Skin epidermis (tissue), 12 donors: ENCODE results near the gene SLC26A1.
A peak's percentile ranks its signal among the peaks of the same experiment; 100 is the strongest.

Source experiments
- H3K27ac ChIP-seq, 21 experiments: fragments of 200-600 bp; sonication (generic) in 11 of 21; one replicate each; pipeline ENCODE4 v1.5.0; 2020; ENCODE audit warnings: mild to moderate bottlenecking in 3 of 21, inconsistent platforms in 2 of 21, moderate library complexity in 2 of 21
- H3K4me3 ChIP-seq, 7 experiments: fragments of 200-600 bp; sonication (generic) in 2 of 7; one replicate each; pipeline ENCODE4 v1.5.0; 2020; ENCODE audit warnings: inconsistent platforms in 2 of 7, mild to moderate bottlenecking in 2 of 7, moderate library complexity in 1 of 7

SLC26A1 gene

DNA sequence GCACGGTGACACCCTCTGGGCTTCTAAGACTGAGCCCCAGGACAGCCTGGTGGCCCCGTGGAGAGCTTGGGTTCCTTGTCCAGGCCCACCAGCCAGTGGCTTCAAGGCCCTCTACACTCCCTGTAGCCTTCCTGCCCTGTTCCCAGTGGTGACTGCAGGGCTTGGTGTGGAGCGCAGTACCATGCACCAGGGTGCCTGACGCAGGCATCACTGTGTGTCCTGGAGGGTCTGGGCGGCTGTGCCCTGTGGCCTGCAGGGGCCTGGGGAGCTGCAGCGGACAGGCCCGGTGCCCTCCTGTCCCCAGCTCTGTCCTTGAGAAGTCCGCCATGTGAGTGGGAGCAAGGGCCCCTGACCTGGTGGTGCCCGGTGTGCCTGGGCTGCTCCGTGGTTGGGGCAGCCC, 22.5 kb upstream of the SLC26A1 start:
- no peak overlapping the region for H3K27ac ChIP-seq
- no peak overlapping the region for H3K4me3 ChIP-seq

DNA sequence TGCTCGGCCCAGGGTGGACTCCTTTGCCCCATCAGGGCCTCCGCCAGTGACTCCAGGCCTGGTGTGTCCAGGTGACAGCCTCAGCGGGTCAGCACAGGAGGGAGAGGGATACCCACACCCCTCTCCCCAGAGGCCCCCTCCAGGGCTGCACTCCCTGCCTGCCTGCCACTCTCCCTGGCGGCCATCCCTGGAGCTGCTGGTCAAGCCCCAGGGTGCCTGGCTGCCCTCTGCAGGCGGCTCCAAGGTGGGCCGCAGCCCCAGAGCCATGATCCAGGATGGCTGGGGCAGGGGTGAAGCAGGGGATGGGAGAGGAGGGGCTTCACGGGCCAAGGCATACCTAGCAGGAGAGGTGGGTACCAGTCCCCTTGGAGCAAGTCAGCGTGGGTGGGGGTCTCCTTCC, 22.0 kb upstream of the SLC26A1 start:
- Histone ChIP-seq H3K4me3 (no peak overlapping the region), H3K27ac (no peak overlapping the region)

DNA sequence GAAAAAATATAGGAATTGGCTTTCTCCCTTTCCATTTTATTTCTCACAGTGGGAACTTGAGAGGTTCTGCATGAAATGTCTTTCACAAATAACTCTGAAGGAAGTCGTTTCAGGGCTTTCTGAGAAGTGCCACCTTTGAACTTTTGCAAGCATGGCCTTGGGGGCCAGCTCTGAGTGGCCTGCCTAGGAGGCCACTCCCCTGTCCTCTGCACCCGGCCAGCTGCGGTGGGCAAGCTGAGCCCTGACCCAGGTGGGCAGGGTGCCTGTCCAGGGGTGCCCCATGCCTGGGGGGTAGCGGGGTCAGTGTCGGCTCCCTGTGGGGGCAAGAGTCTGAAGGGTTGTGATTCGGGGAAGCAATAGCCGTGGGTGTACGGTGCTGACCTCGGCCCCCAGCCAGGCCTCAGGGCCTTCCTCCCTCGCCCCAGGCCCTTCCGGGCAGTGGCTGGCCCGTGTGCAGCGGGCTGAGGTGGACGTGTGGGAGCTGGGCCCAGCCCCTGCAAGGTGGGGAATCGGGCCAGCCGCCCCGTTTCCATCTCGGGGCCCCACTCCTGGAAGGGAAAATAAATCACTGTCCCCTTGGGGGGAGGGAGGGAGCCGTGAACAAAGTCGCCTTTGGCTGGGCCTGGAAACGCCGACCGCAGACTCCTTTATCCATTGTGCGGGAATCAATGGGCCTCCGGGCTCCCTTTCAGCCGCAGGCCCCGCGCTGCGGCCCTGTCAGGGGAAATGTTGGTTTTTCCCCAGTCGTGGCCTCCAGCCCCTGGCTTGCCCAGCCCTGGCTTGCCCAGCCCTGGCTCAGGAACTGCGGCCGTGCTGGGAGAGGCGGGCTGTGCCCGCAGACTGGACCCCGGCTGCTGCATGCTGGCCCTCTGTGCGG, 21.3 kb upstream of the SLC26A1 start:
- Histone ChIP-seq H3K4me3 (no peak overlapping the region), H3K27ac (no peak overlapping the region)

DNA sequence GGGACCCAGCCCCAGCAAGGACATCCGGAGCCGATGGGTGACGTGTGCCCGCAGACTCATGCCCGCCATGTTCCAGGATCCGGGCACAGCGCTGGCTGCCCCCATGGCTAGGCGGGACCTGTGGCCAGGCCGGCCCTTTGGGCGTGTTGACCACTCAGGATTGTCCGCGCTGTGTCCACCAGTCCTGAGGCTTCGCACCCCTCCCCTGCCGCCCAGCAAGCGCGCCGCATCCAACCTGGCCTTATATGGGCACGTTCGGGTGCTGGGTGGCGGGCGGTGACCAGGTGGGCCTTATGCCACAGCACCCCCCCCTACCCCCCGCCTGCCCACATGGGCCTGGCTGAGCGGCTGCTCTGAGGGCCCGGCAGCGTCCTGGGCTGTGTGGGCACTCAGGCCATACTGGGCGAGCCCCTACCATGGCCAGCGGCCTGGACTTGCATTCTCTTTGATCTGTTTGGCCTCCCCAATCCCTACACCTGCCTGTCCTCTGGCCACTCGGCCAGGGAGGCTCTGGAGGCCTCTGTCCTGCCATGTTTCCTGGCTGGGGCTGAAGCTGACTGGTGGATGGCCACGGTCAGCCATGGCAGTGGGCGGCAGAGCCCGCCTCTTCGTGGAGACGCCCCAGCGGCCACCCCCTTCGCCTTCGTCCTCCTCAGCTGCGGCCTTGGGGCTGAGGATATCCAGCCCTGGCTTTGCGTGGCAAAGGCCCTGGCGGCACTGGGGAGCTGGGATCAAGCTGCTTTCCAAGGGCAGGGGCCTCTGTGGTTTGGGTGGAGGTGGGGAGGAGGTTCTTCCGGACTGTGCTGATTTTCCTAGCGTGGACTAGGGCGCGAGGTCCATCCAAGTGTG, 20.2 kb upstream of the SLC26A1 start:
- Histone ChIP-seq H3K27ac (no peak overlapping the region), H3K4me3 (no peak overlapping the region)

DNA sequence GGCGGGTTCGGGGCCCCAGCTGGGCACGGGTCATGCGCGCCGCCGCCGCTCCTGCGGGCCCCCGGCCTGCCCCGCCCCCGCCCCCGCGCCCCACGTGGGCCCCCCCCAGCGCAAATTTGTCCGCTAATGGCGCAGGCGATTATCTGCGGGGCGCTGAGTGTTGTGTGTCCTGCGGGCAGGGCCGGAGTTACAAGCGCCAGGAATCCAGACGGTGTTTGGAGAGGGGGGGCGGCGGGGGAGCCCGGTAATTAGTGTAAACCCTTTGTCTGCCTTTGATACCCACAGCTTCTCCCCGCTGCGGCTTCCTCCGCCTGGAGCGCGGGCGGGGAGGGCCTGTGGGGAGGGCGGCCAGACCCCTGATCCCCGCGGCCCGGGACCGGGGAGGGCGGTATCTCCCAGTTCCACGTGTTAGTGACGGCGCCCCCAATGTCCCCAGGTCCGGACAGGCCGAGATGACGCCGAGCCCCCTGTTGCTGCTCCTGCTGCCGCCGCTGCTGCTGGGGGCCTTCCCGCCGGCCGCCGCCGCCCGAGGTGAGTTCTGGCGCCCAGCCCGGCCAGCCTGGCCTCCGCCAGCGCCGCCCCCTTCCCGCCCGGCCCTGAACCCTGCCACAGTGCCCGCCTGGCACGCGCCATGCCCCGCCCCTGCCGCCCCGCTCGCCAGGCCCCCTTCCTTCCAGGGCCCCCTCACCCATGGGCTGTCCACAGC, 19.0 kb upstream of the SLC26A1 start:
- Histone ChIP-seq H3K27ac (peak overlapping the region in 6 of 21 experiments; percentile 18 to 57 (median 35)), H3K4me3 (peak overlapping the region; percentile 30 to 49 (median 38))

DNA sequence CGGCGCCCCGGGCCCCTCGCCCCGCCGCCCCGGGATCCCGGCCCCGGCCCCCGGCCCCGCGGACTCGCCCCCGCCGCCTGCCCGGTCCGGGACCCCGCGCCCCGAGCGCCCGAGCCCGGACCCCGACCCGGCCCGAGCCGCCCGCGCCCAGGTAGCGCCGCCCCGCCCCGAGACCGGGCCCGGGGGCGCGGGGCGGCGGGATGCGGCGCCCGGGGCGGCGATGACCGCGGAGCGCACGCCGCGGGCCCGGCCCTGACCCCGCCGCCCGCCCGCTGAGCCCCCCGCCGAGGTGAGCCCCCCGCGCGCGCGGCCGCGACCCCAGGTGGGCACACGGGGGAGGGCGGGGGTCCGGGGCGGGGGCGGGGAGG, 18.4 kb upstream of the SLC26A1 start:
- Histone ChIP-seq H3K4me3 (peak overlapping the region in 4 of 7 experiments; percentile 39 to 57 (median 49)), H3K27ac (no peak overlapping the region)

DNA sequence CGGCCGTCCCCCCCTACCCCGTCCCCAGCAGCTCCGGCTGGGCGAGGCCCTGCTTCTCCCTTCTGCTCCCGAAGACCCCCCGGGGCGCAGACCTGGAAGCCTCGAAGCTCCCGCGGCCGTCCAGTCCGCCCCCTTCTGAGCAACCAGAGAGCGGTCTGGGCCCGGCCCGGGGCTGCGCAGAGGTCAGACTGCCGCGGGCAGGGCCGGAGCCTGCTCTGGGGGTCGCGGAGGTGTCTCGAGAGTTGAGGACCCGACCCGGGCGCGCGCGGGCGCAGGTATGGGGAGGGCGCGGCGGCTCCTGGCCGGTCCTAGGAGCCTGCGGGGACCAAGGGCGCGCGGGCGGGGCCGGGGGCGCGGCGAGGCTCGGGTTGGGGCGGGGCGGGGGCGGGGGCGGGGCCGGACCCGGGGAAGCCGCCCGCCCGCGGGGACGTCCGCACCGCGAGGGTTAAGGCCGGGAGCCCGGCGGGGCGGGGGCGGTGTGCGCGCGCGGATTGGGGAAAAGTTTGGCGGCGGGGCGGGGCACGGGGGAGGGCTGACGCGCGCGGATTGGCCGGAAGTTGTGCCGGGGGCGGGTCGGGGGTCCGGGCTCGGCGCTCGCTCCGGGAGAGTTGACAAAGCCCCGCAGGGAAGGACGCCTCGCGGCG, 17.9 kb upstream of the SLC26A1 start, which contains the start of gene FGFRL1:
TSS of gene FGFRL1 (plus strand) at position 605 of the 644 bp plus-strand sequence. CDS start 860 bp downstream, outside the sequence.
- H3K27ac ChIP-seq, result peak within 1 kb of the TSS; percentile 22 to 86 (median 70)
- peak within 1 kb of the TSS; percentile 33 to 57 (median 52) for H3K4me3 ChIP-seq

DNA sequence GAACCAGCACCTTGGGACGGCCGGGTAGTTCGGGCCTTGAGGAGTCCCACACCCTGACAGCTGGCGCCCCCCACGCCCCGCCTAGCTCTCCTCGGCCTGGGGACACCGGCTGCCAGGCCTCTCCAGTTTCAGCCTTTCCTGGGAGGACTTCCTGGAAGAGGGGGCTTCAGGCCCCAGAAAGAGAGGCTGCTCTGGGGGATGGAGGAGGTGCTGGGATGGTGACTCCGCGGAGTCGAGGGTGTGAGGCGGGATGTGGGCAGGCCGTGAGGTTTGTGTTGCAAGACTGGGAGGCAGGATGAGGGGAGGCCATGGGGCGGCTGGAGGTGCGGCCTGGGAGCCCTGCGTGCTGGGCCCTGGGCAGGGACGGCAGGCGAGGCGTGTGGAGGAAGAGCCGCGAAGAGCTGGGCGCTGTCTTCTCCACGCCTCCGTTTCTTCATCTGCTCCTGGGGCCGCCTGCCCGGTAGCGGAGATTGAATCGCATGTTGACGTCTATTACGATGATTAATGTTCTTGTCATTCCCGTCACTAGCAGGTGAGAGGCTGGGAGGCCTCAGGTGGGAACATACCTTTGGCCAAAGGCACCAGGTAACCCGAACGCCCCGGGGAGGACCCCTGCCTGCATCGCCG, 17.3 kb upstream of the SLC26A1 start:
- Histone ChIP-seq H3K27ac (peak overlapping the region; percentile 22 to 86 (median 70)), H3K4me3 (peak overlapping the region; percentile 33 to 57 (median 52))

DNA sequence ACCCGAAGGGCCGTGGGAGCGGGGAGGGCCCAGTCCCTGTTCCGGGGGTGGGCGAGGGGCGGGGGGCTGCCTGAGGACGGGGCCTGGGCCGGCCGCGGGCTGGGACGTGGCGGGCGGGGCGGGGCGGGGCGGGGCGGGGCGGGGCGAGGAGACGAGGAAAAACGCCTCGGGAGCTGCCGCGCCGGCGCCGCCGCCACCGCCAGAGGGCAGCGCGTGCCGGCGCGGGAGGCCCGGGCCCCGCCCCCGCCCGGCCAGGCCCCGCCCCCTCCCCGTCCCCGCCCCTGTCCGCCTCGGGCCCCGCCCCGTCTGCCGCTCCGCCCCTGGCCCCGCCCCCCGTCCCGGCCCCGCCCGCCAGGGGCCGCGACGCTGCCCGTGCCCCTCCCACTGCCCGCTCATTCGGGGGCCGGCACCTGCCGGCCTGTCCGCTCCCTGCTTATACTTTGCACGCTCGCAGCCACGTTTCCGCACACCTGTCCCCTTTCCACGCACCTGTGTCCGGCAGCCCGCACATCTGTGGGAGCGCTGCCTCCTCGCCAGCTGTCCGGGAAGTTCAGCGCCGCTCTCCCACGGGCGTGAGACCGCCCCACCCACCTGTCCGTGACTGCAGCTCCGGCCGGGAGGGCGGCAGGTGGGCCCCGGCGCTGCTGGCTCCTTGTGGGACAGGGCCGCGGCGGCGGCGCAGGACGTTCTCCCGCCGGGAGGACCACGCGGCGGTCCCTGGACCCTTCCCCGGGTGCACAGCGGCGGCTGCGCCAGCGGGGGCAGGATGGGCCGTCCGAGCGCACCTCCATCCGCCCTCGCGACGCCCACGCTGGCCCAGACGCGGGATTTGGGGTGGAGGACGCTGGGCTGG, 16.6 kb upstream of the SLC26A1 start:
- peak overlapping the region in 17 of 21 experiments; percentile 22 to 86 (median 71) for H3K27ac ChIP-seq
- H3K4me3 ChIP-seq, result peak overlapping the region; percentile 46 to 59 (median 52)

DNA sequence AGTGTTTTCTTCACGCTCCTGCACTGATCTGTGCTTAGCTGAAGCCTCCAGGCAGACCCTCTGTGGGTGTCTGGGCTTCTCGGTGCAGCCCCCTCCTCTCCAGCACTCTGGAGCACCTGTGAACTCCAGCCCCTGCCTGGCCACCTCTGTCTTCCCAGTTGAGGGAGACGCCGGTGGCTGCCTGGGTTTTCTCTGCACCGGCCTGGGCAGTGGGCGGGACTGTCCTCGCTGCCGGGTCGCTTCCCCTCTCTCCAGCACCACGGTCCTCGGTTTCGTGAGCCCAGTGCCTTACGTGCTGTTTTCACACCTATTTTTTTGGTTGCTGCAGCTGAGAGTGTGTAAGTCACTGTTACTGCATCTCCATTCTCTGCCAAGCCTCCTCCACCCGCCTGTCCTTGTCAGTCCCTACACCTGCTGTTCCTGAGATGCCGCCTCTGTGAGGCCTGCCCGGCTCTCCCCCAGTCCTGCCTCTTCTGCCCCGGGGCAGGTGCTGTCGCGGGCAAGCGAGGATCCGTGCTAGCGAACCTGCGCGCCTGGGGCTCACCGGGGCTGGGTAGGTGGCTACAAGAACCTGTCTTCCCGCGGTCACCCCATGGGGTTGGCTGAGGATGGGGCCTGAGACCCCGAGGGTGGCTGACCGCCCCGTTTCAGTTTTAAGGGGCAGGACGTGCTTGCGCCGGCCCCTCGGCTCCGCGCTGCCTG, 15.8 kb upstream of the SLC26A1 start:
- Histone ChIP-seq H3K27ac (peak overlapping the region in 6 of 21 experiments; percentile 32 to 78 (median 50)), H3K4me3 (peak overlapping the region; percentile 42 to 59 (median 52))

DNA sequence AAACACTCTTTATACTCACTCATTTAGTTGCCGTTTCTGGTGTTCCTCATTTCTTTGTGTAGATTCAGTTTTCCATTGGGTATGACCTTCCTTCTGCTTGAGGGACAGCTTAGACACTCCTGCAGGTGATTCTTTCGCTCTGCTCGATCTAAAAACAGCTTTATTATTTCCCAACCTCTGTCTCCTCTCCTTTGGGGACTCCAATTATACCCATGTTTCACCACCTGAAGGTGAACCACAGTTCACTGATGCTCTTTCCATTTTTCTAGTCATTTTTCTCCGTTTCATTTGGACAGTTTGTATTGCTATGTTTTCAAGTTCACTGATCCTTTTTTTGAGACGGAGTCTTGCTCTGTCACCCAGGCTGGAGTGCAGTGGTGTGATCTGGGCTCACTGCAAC, 13.7 kb upstream of the SLC26A1 start:
- H3K27ac ChIP-seq, result no peak overlapping the region

DNA sequence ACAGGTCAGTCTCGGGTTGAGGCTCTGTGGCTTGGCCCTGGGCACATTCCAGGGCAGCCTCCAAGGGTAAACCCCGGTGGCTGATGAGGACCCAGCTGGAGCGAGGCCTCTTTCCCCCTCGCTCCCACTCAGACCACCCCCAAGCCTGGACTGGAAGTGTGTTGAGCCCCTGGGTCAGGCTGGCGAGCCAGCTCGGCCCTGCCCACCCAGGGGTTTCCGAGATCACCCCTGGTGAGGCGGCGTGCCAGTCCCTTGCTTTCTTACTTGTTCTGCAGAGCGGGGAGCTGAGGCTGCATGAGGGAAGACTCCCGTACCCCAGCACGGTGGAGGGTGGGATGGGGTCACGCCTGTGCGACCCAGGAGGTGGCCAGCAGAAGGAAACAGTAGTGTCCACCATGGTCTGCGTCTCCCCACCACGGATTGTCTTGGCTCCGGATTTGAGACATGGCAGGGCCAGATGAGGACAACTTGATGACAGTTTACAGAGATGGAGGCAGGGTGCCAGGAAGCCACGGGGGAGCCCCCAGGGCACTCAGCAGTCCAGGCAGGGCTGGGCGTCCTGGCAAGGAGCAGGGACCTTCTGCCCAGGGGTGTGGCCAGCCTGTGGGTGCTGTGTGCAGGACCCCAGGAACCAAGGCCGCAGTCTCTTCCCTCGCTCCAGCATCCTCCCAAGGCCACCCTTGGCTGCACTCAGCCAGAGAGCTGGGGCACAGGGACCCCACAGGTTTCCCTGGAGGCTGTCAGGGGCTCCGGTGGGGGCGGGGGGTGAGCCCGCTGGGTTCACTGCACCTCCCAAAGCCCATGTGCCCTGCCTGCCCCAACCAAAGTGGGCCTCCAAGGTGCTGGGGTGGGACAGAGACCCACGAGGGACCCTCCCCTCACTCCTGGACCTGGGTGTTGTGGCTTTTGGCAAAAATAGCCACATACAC, 11.6 kb upstream of the SLC26A1 start:
- Histone ChIP-seq H3K27ac (no peak overlapping the region), H3K4me3 (no peak overlapping the region)

More for the DNA sequence above, 13.7 kb upstream of the SLC26A1 start:
- H3K4me3 ChIP-seq, result no peak overlapping the region

DNA sequence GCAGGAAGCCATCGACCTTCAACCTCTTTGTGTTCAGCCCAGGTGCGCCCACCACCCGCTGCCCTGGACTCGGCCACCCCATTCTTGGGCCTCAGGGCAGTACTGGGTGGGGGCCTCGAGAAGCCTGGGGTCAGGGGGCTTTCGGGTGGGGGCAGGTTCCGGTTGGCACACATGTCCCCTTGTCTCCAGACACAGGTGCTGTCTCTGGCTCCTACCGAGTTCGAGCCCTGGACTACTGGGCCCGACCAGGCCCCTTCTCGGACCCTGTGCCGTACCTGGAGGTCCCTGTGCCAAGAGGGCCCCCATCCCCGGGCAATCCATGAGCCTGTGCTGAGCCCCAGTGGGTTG, 10.8 kb upstream of the SLC26A1 start:
- Histone ChIP-seq H3K4me3 (no peak overlapping the region), H3K27ac (no peak overlapping the region)

DNA sequence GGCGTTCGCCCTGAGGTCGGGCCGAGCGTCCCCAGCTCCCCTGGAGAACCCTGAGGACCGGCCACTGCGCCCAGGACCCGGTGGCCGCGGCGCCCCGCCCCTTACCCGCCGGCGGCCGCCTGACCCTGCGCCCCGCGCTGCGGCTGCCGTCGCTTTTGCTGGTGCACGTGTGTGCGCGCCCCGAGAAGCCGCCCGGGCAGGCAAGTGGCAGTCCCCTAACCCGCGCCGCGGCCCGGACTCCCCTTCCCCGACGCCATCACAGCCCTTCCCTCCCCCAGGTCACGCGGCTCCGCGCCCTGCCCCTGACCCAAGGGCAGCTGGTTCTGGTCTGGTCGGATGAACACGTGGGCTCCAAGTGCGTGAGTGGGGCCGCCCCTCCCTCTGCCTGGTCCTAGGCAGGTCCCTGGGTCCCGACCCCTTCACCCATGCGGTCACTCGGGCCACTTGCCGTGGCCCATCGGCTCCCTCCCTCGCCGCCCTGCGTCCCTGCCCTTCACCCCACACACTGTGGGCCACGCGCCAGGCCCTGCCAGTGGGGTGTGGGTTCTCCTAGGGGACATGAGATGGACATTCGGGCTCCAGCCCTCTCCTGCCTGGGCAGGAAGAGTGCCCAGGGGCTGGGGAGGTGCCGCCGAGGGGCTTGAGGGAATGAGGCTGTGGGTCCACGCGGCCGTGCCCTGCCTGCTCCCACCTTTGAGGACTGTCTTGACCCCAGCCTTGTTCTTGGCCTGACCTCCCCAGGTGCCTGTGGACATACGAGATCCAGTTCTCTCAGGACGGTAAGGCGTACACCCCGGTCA, 10.3 kb upstream of the SLC26A1 start:
- no peak overlapping the region for H3K27ac ChIP-seq
- H3K4me3 ChIP-seq, result no peak overlapping the region

DNA sequence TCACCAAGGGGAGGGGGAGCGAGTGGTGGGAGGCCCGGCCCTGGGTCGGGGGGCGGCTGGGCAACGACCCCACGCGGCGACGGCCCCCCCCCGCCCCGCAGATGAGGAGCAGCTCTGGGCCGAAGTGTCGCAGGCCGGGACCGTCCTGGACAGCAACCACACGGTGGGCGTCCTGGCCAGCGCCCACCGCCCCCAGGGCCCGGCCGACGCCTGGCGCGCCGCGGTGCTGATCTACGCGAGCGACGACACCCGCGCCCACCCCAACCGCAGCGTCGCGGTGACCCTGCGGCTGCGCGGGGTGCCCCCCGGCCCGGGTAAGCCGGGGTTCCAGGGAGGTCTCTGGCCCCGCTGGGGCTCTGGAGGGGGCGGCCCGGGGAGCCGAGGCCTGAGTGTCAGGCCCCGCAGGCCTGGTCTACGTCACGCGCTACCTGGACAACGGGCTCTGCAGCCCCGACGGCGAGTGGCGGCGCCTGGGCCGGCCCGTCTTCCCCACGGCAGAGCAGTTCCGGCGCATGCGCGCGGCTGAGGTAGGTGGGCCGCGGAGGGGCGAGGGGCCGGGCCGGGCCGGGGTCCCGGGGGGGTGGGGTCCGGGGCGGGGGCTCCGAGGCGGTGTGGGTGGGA, 9.5 kb upstream of the SLC26A1 start:
- H3K27ac ChIP-seq, result no peak overlapping the region
- no peak overlapping the region for H3K4me3 ChIP-seq
